ENCODE results near the gene PPP2R5D. TPM values are rescaled to one million over a fixed set of nuclear protein-coding genes. Genes with fewer than 3 reads are reported as not detected.

The PPP2R5D gene
- total and polyA plus RNA-seq, 9 of the 15 experiments (the other 6 are each of a cell fraction or from before 2014, with no cell fraction given): 1.3 to 96.1 (median 38.4) TPM

DNA sequence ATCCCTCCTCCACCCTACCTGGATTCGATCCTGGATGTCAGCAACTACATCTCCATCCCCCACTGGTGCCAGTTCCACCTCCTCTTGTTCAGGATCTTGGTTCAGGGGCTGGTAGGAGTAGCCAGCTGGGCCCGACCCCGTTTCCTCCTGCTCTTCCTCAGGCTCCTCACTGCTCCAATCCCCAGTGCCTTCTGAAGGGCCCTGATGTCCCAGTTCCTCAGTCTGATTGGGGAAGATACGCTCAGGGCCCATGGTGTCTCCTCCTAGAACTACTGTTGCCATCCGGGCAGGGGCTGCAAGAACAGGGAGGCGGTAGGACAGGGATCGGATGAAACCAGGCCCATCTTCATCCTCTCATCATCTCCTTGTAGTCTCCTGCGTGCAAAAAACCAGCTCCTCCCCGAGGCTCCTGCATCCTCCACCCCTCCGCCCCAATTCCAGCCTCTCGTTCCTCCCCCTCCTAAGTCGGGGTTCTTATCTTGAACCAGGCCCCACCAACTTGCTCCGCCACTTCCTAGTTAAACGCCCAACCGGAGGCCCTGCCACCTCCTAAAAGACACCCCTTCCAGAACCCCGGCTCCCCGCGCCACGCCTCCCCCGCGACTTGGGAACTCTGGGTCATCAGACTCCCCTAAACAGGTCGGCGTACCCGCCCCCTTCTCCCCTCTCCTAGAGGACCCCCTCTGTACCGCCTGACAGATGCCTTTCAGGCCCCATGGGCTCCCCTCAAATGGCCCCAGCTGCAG is 28.9 kb downstream of the PPP2R5D start (continued):
- TF ChIP-seq KLF13 (tag; IDR thresholded peaks at IDR 0.05; ENCODE audit: borderline replicate concordance, low read depth) (peak; percentile 54; the same call in 1 of the 2 replicates), ZNF699 (CRISPR knock-in tag; IDR thresholded peaks at IDR 0.05; ENCODE audit: insufficient replicate concordance) (no peak), FOXK2 (conservative IDR thresholded peaks at IDR 0.05 in 1 of 2, IDR thresholded peaks at IDR 0.05 in 1 of 2; ENCODE audit: low read depth in 2 of 2) (no peak), U2AF2 (optimal IDR thresholded peaks at IDR 0.05; ENCODE audit: low read depth, low read length) (no peak), ETV1 (tag; conservative IDR thresholded peaks at IDR 0.05; ENCODE audit: low read depth) (no peak), NCOA6 (IDR thresholded peaks at IDR 0.05) (no peak), POLR2B (IDR thresholded peaks at IDR 0.05; ENCODE audit: low read depth, partially characterized antibody) (peak; percentile 54), ELF1 (tag; IDR thresholded peaks at IDR 0.05) (no peak; the same call in 1 of the 2 replicates), YBX1 (IDR thresholded peaks at IDR 0.05) (no peak), BCOR (IDR thresholded peaks at IDR 0.05) (no peak)
- TF ChIP-seq, protein P1, sequence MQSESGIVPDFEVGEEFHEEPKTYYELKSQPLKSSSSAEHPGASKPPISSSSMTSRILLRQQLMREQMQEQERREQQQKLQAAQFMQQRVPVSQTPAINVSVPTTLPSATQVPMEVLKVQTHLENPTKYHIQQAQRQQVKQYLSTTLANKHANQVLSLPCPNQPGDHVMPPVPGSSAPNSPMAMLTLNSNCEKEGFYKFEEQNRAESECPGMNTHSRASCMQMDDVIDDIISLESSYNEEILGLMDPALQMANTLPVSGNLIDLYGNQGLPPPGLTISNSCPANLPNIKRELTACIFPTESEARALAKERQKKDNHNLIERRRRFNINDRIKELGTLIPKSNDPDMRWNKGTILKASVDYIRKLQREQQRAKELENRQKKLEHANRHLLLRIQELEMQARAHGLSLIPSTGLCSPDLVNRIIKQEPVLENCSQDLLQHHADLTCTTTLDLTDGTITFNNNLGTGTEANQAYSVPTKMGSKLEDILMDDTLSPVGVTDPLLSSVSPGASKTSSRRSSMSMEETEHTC (IDR thresholded peaks at IDR 0.05): no peak
- TF ChIP-seq, protein P2, sequence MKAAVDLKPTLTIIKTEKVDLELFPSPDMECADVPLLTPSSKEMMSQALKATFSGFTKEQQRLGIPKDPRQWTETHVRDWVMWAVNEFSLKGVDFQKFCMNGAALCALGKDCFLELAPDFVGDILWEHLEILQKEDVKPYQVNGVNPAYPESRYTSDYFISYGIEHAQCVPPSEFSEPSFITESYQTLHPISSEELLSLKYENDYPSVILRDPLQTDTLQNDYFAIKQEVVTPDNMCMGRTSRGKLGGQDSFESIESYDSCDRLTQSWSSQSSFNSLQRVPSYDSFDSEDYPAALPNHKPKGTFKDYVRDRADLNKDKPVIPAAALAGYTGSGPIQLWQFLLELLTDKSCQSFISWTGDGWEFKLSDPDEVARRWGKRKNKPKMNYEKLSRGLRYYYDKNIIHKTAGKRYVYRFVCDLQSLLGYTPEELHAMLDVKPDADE (conservative IDR thresholded peaks at IDR 0.05; ENCODE audit: control insufficient read depth, low read depth, low read length): no peak
- TF ChIP-seq, protein P3, sequence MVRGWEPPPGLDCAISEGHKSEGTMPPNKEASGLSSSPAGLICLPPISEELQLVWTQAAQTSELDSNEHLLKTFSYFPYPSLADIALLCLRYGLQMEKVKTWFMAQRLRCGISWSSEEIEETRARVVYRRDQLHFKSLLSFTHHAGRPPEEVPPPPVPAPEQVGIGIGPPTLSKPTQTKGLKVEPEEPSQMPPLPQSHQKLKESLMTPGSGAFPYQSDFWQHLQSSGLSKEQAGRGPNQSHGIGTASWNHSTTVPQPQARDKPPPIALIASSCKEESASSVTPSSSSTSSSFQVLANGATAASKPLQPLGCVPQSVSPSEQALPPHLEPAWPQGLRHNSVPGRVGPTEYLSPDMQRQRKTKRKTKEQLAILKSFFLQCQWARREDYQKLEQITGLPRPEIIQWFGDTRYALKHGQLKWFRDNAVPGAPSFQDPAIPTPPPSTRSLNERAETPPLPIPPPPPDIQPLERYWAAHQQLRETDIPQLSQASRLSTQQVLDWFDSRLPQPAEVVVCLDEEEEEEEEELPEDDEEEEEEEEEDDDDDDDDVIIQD (CRISPR knock-in tag; IDR thresholded peaks at IDR 0.05): no peak

Measured in K562 (cell line).